Testis (tissue), 3 donors: ENCODE results near the gene VDAC1. TPM values are rescaled to one million over a fixed set of nuclear protein-coding genes. Genes with fewer than 3 reads are reported as not detected.

Experiments
- DNase-seq: peaks from one replicate; pipeline ENCODE4 v3.0.0-alpha.2; 2019
- H3K27ac ChIP-seq, 2 donors: fragments of 200-600 bp; sonication (generic); one replicate each; pipeline ENCODE4 v1.5.1; 2019
- H3K27me3 ChIP-seq: fragments of 200-600 bp; sonication (generic); one replicate; pipeline ENCODE4 v1.5.1; 2019
- H3K36me3 ChIP-seq: fragments of 200-600 bp; sonication (generic); one replicate; pipeline ENCODE4 v1.5.1; 2017; ENCODE audit warnings: low read depth; ENCODE audit errors: missing control alignments
- H3K4me1 ChIP-seq: fragments of 200-600 bp; sonication (generic); one replicate; pipeline ENCODE4 v1.5.1; 2019
- H3K4me3 ChIP-seq, 2 donors: fragments of 200-600 bp; sonication (generic); one replicate each; pipeline ENCODE4 v1.5.1; 2017 to 2019
- H3K9me3 ChIP-seq: fragments of 200-600 bp; sonication (generic); one replicate; pipeline ENCODE4 v1.5.1; 2017
- CTCF ChIP-seq, 3 experiments: fragments of 450-650 bp in 2 of 3; fragments of 200-600 bp in 1 of 3; sonication (generic) in 1 of 3; IDR thresholded peaks; one replicate each; pipeline ENCODE4 v1.5.1; 2016 to 2019; ENCODE audit warnings: antibody characterized with exemption in 3 of 3, mild to moderate bottlenecking in 2 of 3, moderate library complexity in 1 of 3
- POLR2A ChIP-seq: fragments of 450-650 bp; IDR thresholded peaks from one replicate; pipeline ENCODE4 v1.6.1; 2017; ENCODE audit warnings: antibody characterized with exemption, mild to moderate bottlenecking, moderate library complexity
- WGBS, 2 donors: methylation state at CpG; one replicate each; pipeline ENCODE4 v1.1.5; 2018; 5-methylcytosine and 5-hydroxymethylcytosine counted together
- intact Hi-C: fragments of 100-400 bp; cut with DNase I; formaldehyde crosslinking; loops from one replicate; pipeline ENCODE4 v1.15.1; 2023; ENCODE audit warnings: low total_unique reads
- polyA plus RNA-seq: library from polyadenylated mRNA; stranded (reverse); fragments of 350-450 nt; fragmentation: Illumina TruSeq; extraction: RNeasy Lipid Tissue Mini Kit (QIAGEN cat#74804); gene quantifications from one replicate; pipeline ENCODE4 v1.2.3, GENCODE V29; 2014; ENCODE audit warnings: low read depth, low replicate concordance; ENCODE audit not compliant: insufficient read depth
- total RNA-seq, 2 donors: library from RNA; depleted of rRNA; stranded (reverse); fragments of >200 nt; gene quantifications; one replicate each; pipeline ENCODE4 v1.2.3, GENCODE V29; 2016

VDAC1 gene
- total and polyA plus RNA-seq, 3 donors from 2014 or later: 88.4 to 151 (median 127) TPM

- intact Hi-C loops: loop anchor here (10.0 kb wide), 1 partner anchor 86 kb away; no protein-coding TSS in a partner anchor
- H3K4me3 ChIP-seq: no peak overlapping the region
Measured at GRCh38 chr5:134048864-134049263, 44.1 kb upstream of the VDAC1 start.

GRCh38 chr5:134047687-134048056 is 42.9 kb upstream of the VDAC1 start:
- 87 to 94% methylated on average over 8 of the region's 8 CpGs for WGBS, 2 donors
- intact Hi-C loops: loop anchor here (10.0 kb wide), 1 partner anchor 87 kb away; no protein-coding TSS in a partner anchor

More at GRCh38 chr5:134048864-134049263, 44.1 kb upstream of the VDAC1 start:
- TF ChIP-seq CTCF (IDR thresholded peaks at IDR 0.05): no peak
- TF ChIP-seq POLR2A: no peak
- Histone ChIP-seq H3K9me3 (no peaks in the 10 kb centered on the region), H3K4me1 (peaks cover 3% of the 10 kb centered on the region), H3K27ac (no peak overlapping the region), H3K27me3 (no peaks in the 10 kb centered on the region), H3K36me3 (no peaks in the 10 kb centered on the region)
- DNase-seq: no peak

GRCh38 chr5:134046801-134047686 is 42.3 kb upstream of the VDAC1 start:
- WGBS, 2 donors: 56 to 79% methylated on average over 4 to 6 of the region's 6 CpGs
- peak; percentile 74 for DNase-seq
- Histone ChIP-seq H3K4me3 (no peak overlapping the region), H3K27me3 (no peaks in the 10 kb centered on the region), H3K27ac (peak overlapping the region in 1 of 2 donors; percentile 4), H3K36me3 (no peaks in the 10 kb centered on the region), H3K9me3 (no peaks in the 10 kb centered on the region), H3K4me1 (peaks cover 3% of the 10 kb centered on the region)
- TF ChIP-seq POLR2A: no peak
- TF ChIP-seq CTCF (IDR thresholded peaks at IDR 0.05): no peak
- intact Hi-C loops: loop anchor here (10.0 kb wide), 1 partner anchor 88 kb away; no protein-coding TSS in a partner anchor

More at GRCh38 chr5:134047687-134048056, 42.9 kb upstream of the VDAC1 start:
- H3K36me3 ChIP-seq: no peaks in the 10 kb centered on the region
- peaks cover 3% of the 10 kb centered on the region for H3K4me1 ChIP-seq
- TF ChIP-seq POLR2A: no peak
- TF ChIP-seq CTCF (IDR thresholded peaks at IDR 0.05): no peak
- H3K9me3 ChIP-seq: no peaks in the 10 kb centered on the region
- H3K27ac ChIP-seq: no peak overlapping the region
- no peaks in the 10 kb centered on the region for H3K27me3 ChIP-seq
- no peak overlapping the region for H3K4me3 ChIP-seq
- DNase-seq: no peak

- peaks cover 3% of the 10 kb centered on the region for H3K4me1 ChIP-seq
- TF ChIP-seq POLR2A: no peak
- no peak for TF ChIP-seq CTCF (IDR thresholded peaks at IDR 0.05)
- no peak for DNase-seq
- no peaks in the 10 kb centered on the region for H3K27me3 ChIP-seq
- H3K9me3 ChIP-seq: no peaks in the 10 kb centered on the region
- peak overlapping the region in 1 of 2 donors; percentile 4 for H3K27ac ChIP-seq
- no peak overlapping the region for H3K4me3 ChIP-seq
- WGBS, 2 donors: 88 to 98% methylated on average over 4 of the region's 4 CpGs
- no peaks in the 10 kb centered on the region for H3K36me3 ChIP-seq
- intact Hi-C loops: loop anchor here (10.0 kb wide), 1 partner anchor 88 kb away; no protein-coding TSS in a partner anchor
Measured at GRCh38 chr5:134046330-134046729, 41.6 kb upstream of the VDAC1 start.
